ENCODE results near the gene COL27A1. TPM values are rescaled to one million over a fixed set of nuclear protein-coding genes. Genes with fewer than 3 reads are reported as not detected.

Gene COL27A1
- total and polyA plus RNA-seq, 2 experiments from 2014 or later, result 44.6 to 47.0 TPM

- Histone ChIP-seq H3K4me1 (ENCODE audit: insufficient read depth) (peaks cover 18% of the 10 kb centered on the region), H4K20me1 (ENCODE audit: insufficient read depth, poor library complexity, severe bottlenecking) (no peaks in the 10 kb centered on the region), H3K79me2 (no peaks in the 10 kb centered on the region), H3K9me3 (ENCODE audit: low read depth) (no peaks in the 10 kb centered on the region), H3K27me3 (no peaks in the 10 kb centered on the region), H3K4me2 (no peak overlapping the region), H3K4me3 (no peak overlapping the region), H2AFZ (no peak overlapping the region), H3K27ac (no peak overlapping the region), H3K9me2 (replicated peaks; ENCODE audit: insufficient read depth) (no peaks in the 10 kb centered on the region), H3K36me3 (replicated peaks; ENCODE audit: insufficient read depth, low read depth) (no peaks in the 10 kb centered on the region)
- no peak for DNase-seq (ENCODE audit: low spot score)
- 95% methylated on average over 6 of the region's 6 CpGs for WGBS (ENCODE audit: low lambda C conversion rate, missing lambda C conversion rate)
- no peak for TF ChIP-seq EZH2phosphoT487 (IDR thresholded peaks at IDR 0.05; ENCODE audit: low read depth, severe bottlenecking, unreplicated experiment)
- no peak for TF ChIP-seq CTCF (IDR thresholded peaks at IDR 0.05; ENCODE audit: poor library complexity)
- TF ChIP-seq EZH2 (IDR thresholded peaks at IDR 0.05; ENCODE audit: borderline replicate concordance), result no peak
These were observed 27.7 kb downstream of the COL27A1 start for GRCh38 chr9:114183006-114183405.

GRCh38 chr9:114184071-114184470, 28.7 kb downstream of the COL27A1 start:
- 59% methylated on average over 3 of the region's 3 CpGs for WGBS (ENCODE audit: low lambda C conversion rate, missing lambda C conversion rate)

GRCh38 chr9:114184866-114185265, 29.5 kb downstream of the COL27A1 start:
- 97% methylated on average over 2 of the region's 2 CpGs for WGBS (ENCODE audit: low lambda C conversion rate, missing lambda C conversion rate)
- no peak for DNase-seq (ENCODE audit: low spot score)

More at GRCh38 chr9:114184071-114184470, 28.7 kb downstream of the COL27A1 start:
- Histone ChIP-seq H3K27ac (no peak overlapping the region), H3K4me3 (no peak overlapping the region), H3K9me3 (ENCODE audit: low read depth) (no peaks in the 10 kb centered on the region), H3K27me3 (no peaks in the 10 kb centered on the region), H3K79me2 (no peaks in the 10 kb centered on the region), H3K9me2 (replicated peaks; ENCODE audit: insufficient read depth) (no peaks in the 10 kb centered on the region), H3K36me3 (replicated peaks; ENCODE audit: insufficient read depth, low read depth) (no peaks in the 10 kb centered on the region), H3K4me1 (ENCODE audit: insufficient read depth) (peaks cover 18% of the 10 kb centered on the region), H3K4me2 (no peak overlapping the region), H4K20me1 (ENCODE audit: insufficient read depth, poor library complexity, severe bottlenecking) (no peaks in the 10 kb centered on the region), H2AFZ (no peak overlapping the region)
- no peak for TF ChIP-seq EZH2phosphoT487 (IDR thresholded peaks at IDR 0.05; ENCODE audit: low read depth, severe bottlenecking, unreplicated experiment)
- TF ChIP-seq EZH2 (IDR thresholded peaks at IDR 0.05; ENCODE audit: borderline replicate concordance), result no peak
- no peak for TF ChIP-seq CTCF (IDR thresholded peaks at IDR 0.05; ENCODE audit: poor library complexity)
- DNase-seq (ENCODE audit: low spot score), result no peak

More at GRCh38 chr9:114184866-114185265, 29.5 kb downstream of the COL27A1 start:
- Histone ChIP-seq H3K79me2 (no peaks in the 10 kb centered on the region), H3K4me1 (ENCODE audit: insufficient read depth) (peaks cover 18% of the 10 kb centered on the region), H3K4me2 (no peak overlapping the region), H3K27ac (no peak overlapping the region), H2AFZ (no peak overlapping the region), H3K9me2 (replicated peaks; ENCODE audit: insufficient read depth) (no peaks in the 10 kb centered on the region), H3K9me3 (ENCODE audit: low read depth) (no peaks in the 10 kb centered on the region), H3K27me3 (no peaks in the 10 kb centered on the region), H4K20me1 (ENCODE audit: insufficient read depth, poor library complexity, severe bottlenecking) (no peaks in the 10 kb centered on the region), H3K4me3 (no peak overlapping the region), H3K36me3 (replicated peaks; ENCODE audit: insufficient read depth, low read depth) (no peaks in the 10 kb centered on the region)
- TF ChIP-seq EZH2phosphoT487 (IDR thresholded peaks at IDR 0.05; ENCODE audit: low read depth, severe bottlenecking, unreplicated experiment), result no peak
- TF ChIP-seq CTCF (IDR thresholded peaks at IDR 0.05; ENCODE audit: poor library complexity), result no peak
- TF ChIP-seq EZH2 (IDR thresholded peaks at IDR 0.05; ENCODE audit: borderline replicate concordance), result no peak
